ENCODE results near the gene RIPOR1.

GRCh38 chr16:67490335-67491096 lies 38.1 kb upstream of the RIPOR1 start:
- TF ChIP-seq ZFP3 (CRISPR knock-in tag; IDR thresholded peaks at IDR 0.05) (no peak), CSRNP3 (CRISPR knock-in tag; IDR thresholded peaks at IDR 0.05) (no peak), GLIS3 (CRISPR knock-in tag; IDR thresholded peaks at IDR 0.05) (no peak), PPARA (CRISPR knock-in tag; IDR thresholded peaks at IDR 0.05; ENCODE audit: borderline replicate concordance) (no peak), ZNF8 (CRISPR knock-in tag; IDR thresholded peaks at IDR 0.05) (no peak), BACH2 (CRISPR knock-in tag; IDR thresholded peaks at IDR 0.05; ENCODE audit: borderline replicate concordance) (no peak), PATZ1 (CRISPR knock-in tag; IDR thresholded peaks at IDR 0.05; ENCODE audit: borderline replicate concordance) (no peak), ZFP30 (CRISPR knock-in tag; IDR thresholded peaks at IDR 0.05) (no peak)

Measured in SK-N-SH treated with all-trans-retinoic acid at 6 μM for 48 hours (cell line).